HG03045 (cell line): ENCODE results near the gene PRPSAP2.

Experiments used
- ATAC-seq: cut with Tn5 transposase; IDR thresholded peaks from one replicate; pipeline ENCODE4 v1.9.1; 2021; ENCODE audit warnings: mild to moderate bottlenecking, moderate library complexity; ENCODE audit not compliant: unreplicated experiment

Gene PRPSAP2

DNA sequence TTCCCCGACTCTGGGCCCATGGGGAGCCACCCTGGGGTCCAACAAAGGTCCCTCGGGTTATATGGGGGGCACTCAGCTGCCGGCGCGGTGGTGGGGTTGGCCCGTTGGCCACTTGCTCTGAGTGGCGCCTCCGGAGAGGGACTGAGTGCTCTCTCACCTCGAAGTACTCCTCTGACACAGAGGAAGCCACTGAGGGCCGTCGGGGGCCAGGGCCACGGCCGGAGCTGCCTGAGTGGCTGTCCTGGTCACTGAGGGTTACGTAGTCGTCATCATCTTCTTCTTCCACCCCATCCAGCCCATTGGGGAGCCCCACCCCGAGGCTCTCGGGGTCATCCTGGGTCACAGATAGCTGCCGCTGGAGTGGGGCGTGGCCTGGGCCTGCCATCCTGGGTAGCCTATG lies 119.7 kb downstream of the PRPSAP2 start:
- ATAC-seq = no peak

DNA sequence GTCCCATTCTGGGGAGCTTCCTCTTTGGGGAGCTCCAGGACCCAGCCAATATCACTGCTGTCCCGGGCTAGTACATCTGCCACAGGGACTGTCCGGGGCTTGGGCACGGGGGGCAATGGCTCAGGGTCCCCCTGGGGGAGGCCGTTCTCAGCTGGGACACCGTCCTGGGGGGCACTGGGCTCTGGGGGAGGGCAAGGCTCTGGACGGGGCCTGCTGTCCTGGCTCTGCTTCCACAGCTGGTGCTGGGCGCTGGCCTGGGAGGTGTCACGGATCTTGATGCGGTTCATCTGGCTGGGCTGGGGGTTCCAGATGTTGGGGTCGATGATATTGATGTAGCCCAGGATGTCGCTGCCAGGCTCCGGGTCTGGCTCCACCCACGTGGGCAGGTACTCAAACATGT lies 120.1 kb downstream of the PRPSAP2 start:
- no peak for ATAC-seq

DNA sequence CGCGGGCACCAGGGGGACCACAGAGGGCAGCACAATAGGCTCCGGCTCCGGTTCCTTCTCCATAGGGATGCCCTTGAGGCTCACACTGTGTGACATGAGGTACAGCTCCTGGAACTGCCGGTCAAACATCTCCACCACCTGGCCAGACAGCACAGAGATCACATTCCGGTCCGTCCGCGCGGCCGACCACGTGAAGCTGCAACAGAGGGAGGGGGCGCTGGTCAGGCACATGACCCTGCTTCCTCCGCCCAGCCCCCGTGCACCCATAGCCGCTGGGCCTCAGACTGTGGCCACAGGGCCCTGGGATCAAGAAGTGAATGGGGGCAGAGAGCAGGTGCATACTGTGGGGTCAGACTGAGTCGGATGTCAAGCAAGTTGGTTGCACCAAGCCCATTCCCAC lies 120.7 kb downstream of the PRPSAP2 start:
- ATAC-seq = no peak
